ENCODE measurements around the gene SUGT1.
"Not testable (repeated sequence)": the region's sequence is repeated elsewhere in the genome, so short reads cannot be mapped to it uniquely, and the experiment has no call there.

SUGT1 gene

DNA sequence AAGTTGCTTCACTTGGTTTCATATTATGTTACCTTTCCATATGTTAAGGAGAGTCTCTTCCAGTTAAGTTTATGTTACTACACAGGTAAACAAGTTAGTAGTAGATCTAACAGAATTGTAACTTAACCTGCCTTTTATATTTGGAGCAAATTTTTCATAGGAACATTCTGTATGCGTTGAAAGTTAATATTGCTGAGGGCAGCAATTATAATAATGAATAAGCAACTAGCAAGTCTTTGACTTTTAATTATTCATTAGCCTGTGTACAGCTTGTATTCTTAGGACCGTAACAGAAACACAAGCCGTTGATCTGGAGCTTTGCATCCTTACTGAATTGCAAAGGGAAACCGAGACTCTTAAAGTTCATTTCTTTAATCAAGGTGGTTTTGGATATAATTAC is 11.6 kb downstream of the SUGT1 start:
- no peak overlapping the region for H3K4me3 ChIP-seq (ENCODE audit: low read depth in 1 of 2, low read length in 1 of 2)
- H3K4me1 ChIP-seq (ENCODE audit: control insufficient read depth in 1 of 2, insufficient read depth in 1 of 2, low read depth in 1 of 2, low read length in 1 of 2) = no peaks in the 10 kb centered on the region
- TF ChIP-seq, protein P1, sequence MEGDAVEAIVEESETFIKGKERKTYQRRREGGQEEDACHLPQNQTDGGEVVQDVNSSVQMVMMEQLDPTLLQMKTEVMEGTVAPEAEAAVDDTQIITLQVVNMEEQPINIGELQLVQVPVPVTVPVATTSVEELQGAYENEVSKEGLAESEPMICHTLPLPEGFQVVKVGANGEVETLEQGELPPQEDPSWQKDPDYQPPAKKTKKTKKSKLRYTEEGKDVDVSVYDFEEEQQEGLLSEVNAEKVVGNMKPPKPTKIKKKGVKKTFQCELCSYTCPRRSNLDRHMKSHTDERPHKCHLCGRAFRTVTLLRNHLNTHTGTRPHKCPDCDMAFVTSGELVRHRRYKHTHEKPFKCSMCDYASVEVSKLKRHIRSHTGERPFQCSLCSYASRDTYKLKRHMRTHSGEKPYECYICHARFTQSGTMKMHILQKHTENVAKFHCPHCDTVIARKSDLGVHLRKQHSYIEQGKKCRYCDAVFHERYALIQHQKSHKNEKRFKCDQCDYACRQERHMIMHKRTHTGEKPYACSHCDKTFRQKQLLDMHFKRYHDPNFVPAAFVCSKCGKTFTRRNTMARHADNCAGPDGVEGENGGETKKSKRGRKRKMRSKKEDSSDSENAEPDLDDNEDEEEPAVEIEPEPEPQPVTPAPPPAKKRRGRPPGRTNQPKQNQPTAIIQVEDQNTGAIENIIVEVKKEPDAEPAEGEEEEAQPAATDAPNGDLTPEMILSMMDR (IDR thresholded peaks at IDR 0.05) = no peak
- no peaks in the 10 kb centered on the region for H3K9me3 ChIP-seq
- peaks cover 72% of the 10 kb centered on the region for H3K36me3 ChIP-seq
- H3K27me3 ChIP-seq = no peaks in the 10 kb centered on the region
- no peak overlapping the region for H3K27ac ChIP-seq

DNA sequence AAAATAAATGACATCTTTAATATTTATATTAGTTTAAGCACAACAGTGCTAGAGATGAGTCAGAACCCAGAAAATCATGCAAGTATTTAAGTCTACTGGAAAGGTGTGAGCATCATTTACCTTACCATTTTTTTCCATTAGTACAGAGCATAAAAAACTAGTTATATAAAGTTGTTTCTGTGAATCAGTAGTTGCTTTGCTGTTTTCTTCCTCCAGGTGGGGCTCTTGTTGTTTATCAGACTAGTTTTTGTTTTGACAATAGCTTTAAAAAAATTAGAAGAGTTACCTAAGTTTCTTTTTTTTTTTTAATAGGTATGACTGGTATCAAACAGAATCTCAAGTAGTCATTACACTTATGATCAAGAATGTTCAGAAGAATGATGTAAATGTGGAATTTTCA is 12.7 kb downstream of the SUGT1 start:
- Histone ChIP-seq H3K36me3 (peaks cover 66% of the 10 kb centered on the region), H3K27ac (no peak overlapping the region), H3K27me3 (no peaks in the 10 kb centered on the region), H3K4me3 (ENCODE audit: low read depth in 1 of 2, low read length in 1 of 2) (no peak overlapping the region), H3K4me1 (ENCODE audit: control insufficient read depth in 1 of 2, insufficient read depth in 1 of 2, low read depth in 1 of 2, low read length in 1 of 2) (no peaks in the 10 kb centered on the region), H3K9me3 (no peaks in the 10 kb centered on the region)
- TF ChIP-seq, protein P1 (IDR thresholded peaks at IDR 0.05) = no peak

DNA sequence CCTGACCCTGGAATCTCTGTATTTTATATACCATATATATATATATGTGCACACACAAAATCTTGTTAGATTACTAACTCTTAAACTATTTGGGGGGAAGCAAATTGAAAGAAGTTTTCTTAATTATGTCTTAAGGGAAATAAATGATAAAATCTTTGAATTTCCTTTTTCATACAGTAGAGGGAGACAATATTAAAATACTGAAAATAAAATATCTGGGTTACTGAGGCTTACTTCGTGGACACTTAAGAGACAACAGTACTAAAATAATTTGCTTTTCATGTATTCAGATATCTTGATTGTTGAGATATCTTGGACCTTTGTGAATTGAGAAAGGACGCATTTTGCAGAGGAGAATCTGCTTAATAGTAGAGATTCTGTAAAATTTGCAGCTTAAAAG is 17.0 kb downstream of the SUGT1 start:
- Histone ChIP-seq H3K36me3 (peaks cover 39% of the 10 kb centered on the region), H3K4me1 (ENCODE audit: control insufficient read depth in 1 of 2, insufficient read depth in 1 of 2, low read depth in 1 of 2, low read length in 1 of 2) (no peaks in the 10 kb centered on the region), H3K4me3 (ENCODE audit: low read depth in 1 of 2, low read length in 1 of 2) (no peak overlapping the region), H3K27ac (no peak overlapping the region), H3K9me3 (no peaks in the 10 kb centered on the region), H3K27me3 (no peaks in the 10 kb centered on the region)
- TF ChIP-seq, protein P1 (IDR thresholded peaks at IDR 0.05) = no peak

DNA sequence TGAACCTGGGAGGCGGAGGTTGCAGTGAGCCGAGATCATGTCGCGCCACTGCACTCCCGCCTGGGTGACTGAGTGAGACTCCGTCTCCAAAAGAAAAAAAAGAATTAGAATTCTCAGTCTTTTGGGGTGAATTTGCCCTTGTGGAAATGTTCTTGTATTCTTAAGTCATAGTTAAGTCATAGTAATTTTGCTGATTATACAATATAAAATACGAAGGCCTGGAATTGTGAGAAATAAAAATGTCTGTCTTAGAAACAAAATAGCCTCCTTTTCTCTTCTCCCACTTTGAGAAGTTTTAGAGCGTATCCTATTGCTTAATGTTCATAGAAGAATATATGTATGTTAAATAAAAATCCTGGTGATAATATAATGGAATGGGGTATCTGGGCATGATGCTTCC is 18.1 kb downstream of the SUGT1 start:
- TF ChIP-seq, protein P1 (IDR thresholded peaks at IDR 0.05) = no peak

DNA sequence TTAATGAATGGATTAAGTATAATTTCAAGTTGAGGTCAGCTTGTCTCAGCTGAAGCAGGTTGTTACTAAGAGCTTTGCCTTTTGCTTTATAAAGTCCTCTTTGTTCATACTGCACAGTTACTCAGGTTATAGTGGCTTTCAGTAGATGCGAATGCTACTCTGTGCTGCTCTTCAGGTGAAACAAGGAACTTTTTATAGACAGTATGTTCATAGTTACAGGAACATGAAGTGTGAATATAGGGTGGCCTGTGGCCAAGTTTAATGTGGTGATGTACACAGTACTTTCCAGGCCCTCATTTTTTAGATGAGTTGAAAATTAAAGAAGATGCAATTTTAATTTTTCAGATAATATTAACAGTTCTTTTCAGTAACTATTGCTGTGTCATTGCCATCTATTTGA is 20.8 kb downstream of the SUGT1 start:
- TF ChIP-seq, protein P1 (IDR thresholded peaks at IDR 0.05) = no peak

More for the DNA sequence above, 18.1 kb downstream of the SUGT1 start:
- H3K4me1 ChIP-seq (ENCODE audit: control insufficient read depth in 1 of 2, insufficient read depth in 1 of 2, low read depth in 1 of 2, low read length in 1 of 2) = no peaks in the 10 kb centered on the region
- H3K9me3 ChIP-seq = no peaks in the 10 kb centered on the region
- H3K4me3 ChIP-seq (ENCODE audit: low read depth in 1 of 2, low read length in 1 of 2) = no peak overlapping the region
- H3K27me3 ChIP-seq = no peaks in the 10 kb centered on the region
- no peak overlapping the region for H3K27ac ChIP-seq
- peaks cover 35% of the 10 kb centered on the region for H3K36me3 ChIP-seq

DNA sequence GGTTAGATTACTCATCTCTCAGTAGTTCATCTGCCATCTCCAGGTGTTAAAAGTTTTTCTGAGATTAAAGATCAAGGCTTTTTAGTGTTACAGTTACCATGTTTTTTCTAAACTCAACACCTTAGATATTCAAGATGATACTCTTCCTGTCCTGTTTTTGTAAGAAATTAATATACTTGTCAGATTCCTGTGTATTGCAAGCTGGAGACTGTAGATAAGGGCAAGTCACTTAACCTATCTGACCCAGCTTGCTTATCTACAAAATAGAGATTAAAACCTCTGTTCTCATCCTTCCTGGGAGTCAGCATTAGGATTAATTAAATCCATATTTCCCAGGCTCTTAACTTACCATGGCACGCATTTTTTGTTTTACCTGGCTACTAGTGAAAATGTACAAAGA is 25.2 kb downstream of the SUGT1 start:
- H3K9me3 ChIP-seq = no peaks in the 10 kb centered on the region
- H3K27me3 ChIP-seq = no peaks in the 10 kb centered on the region
- H3K4me3 ChIP-seq (ENCODE audit: low read depth in 1 of 2, low read length in 1 of 2) = no peak overlapping the region
- no peak overlapping the region for H3K27ac ChIP-seq
- H3K36me3 ChIP-seq = peaks cover 52% of the 10 kb centered on the region
- TF ChIP-seq, protein P1 (IDR thresholded peaks at IDR 0.05) = no peak
- no peaks in the 10 kb centered on the region for H3K4me1 ChIP-seq (ENCODE audit: control insufficient read depth in 1 of 2, insufficient read depth in 1 of 2, low read depth in 1 of 2, low read length in 1 of 2)

More for the DNA sequence above, 20.8 kb downstream of the SUGT1 start:
- H3K4me1 ChIP-seq (ENCODE audit: control insufficient read depth in 1 of 2, insufficient read depth in 1 of 2, low read depth in 1 of 2, low read length in 1 of 2) = no peaks in the 10 kb centered on the region
- H3K36me3 ChIP-seq = peaks cover 34% of the 10 kb centered on the region
- no peaks in the 10 kb centered on the region for H3K9me3 ChIP-seq
- H3K27ac ChIP-seq = no peak overlapping the region
- no peak overlapping the region for H3K4me3 ChIP-seq (ENCODE audit: low read depth in 1 of 2, low read length in 1 of 2)
- no peaks in the 10 kb centered on the region for H3K27me3 ChIP-seq

DNA sequence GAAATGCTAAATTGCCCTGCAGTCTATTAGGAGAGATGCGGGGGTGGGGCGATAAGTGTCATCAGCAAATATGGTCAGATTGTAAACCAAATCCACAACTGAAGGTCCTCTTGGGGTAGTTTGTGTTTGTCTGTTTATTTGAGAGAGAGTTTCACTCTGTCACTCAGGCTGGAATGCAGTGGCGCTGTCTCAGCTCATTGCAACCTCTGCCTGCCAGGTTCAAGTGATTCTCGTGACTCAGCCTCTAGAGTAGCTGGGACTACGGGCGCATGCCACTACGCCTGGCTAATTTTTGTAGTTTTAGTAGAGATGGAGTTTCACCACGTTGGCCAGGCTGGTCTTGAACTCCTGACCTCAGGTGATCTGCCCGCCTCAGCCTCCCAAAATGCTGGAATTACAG is 33.2 kb downstream of the SUGT1 start:
- not testable (repeated sequence) for H3K4me1 ChIP-seq (ENCODE audit: control insufficient read depth in 1 of 2, insufficient read depth in 1 of 2, low read depth in 1 of 2, low read length in 1 of 2); H3K27me3 ChIP-seq; H3K27ac ChIP-seq; H3K4me3 ChIP-seq (ENCODE audit: low read depth in 1 of 2, low read length in 1 of 2); H3K9me3 ChIP-seq
- H3K36me3 ChIP-seq = peaks cover 40% of the 10 kb centered on the region
